HepG2 (cell line): ENCODE measurements around the gene CHST3. TPM values are rescaled to one million over a fixed set of nuclear protein-coding genes. Genes with fewer than 3 reads are reported as not detected.

Experiments
- CBX5 ChIP-seq: sonication (generic); formaldehyde crosslinking; IDR thresholded peaks from 2 replicates; pipeline ENCODE4 v1.4.0; 2020; ENCODE audit warnings: missing genetic modification reagents, borderline replicate concordance
- CENPT ChIP-seq: sonication (generic); formaldehyde crosslinking; IDR thresholded peaks from 2 replicates; pipeline ENCODE4 v1.8.0; 2022; ENCODE audit warnings: low read depth, mild to moderate bottlenecking, moderate library complexity, missing genetic modification reagents
- DDIT3 ChIP-seq: sonication (generic); formaldehyde crosslinking; IDR thresholded peaks from 2 replicates; pipeline ENCODE4 v1.4.0; 2020; ENCODE audit warnings: mild to moderate bottlenecking, missing genetic modification reagents
- EP300 ChIP-seq, 3 experiments: sonication (generic) in 1 of 3; formaldehyde crosslinking in 1 of 3; IDR thresholded peaks; 2 replicates each; pipeline versions ENCODE4 v1.5.1 to v1.6.1; 2011 to 2020; ENCODE audit warnings: low read depth in 2 of 3, low read length in 2 of 3, borderline replicate concordance in 1 of 3, improper control_type of control experiment in 1 of 3, mild to moderate bottlenecking in 1 of 3, missing genetic modification reagents in 1 of 3, moderate library complexity in 1 of 3
- GABPB1 ChIP-seq: IDR thresholded peaks from 2 replicates; pipeline ENCODE4 v1.6.1; 2016; ENCODE audit warnings: mild to moderate bottlenecking, missing genetic modification reagents, moderate library complexity, missing compliant biosample characterization
- KDM2A ChIP-seq: sonication (generic); formaldehyde crosslinking; IDR thresholded peaks from 2 replicates; pipeline ENCODE4 v1.4.0; 2020; ENCODE audit warnings: low read depth, missing genetic modification reagents, borderline replicate concordance
- KLF6 ChIP-seq: IDR thresholded peaks from 2 replicates; pipeline ENCODE4 v1.8.0; 2016; ENCODE audit warnings: missing biosample characterization, missing genetic modification reagents
- KLF9 ChIP-seq: IDR thresholded peaks from 2 replicates; pipeline ENCODE4 v1.6.1; 2016; ENCODE audit warnings: low read depth
- MBNL3 ChIP-seq: fragments of 250-450 bp; sonication (Bioruptor Pico); conservative IDR thresholded peaks from 2 replicates; pipeline ENCODE4 v1.8.0; 2022; ENCODE audit warnings: mild to moderate bottlenecking, inconsistent platforms
- NCOA2 ChIP-seq: sonication (generic); formaldehyde crosslinking; IDR thresholded peaks from 2 replicates; pipeline ENCODE4 v1.8.0; 2022; ENCODE audit warnings: inconsistent platforms
- PAF1 ChIP-seq: IDR thresholded peaks from 2 replicates; pipeline ENCODE4 v1.6.1; 2016; ENCODE audit warnings: missing genetic modification reagents, missing compliant biosample characterization
- PATZ1 ChIP-seq: sonication (generic); formaldehyde crosslinking; IDR thresholded peaks from 2 replicates; pipeline ENCODE4 v1.4.0; 2020; ENCODE audit warnings: missing genetic modification reagents
- PPARG ChIP-seq: conservative IDR thresholded peaks from 2 replicates; pipeline ENCODE4 v1.6.1; 2016; ENCODE audit warnings: missing biosample characterization, missing genetic modification reagents
- TCF12 ChIP-seq, 2 experiments: fragments of 450-650 bp in 1 of 2; sonication (generic) in 1 of 2; formaldehyde crosslinking in 1 of 2; IDR thresholded peaks; 2 replicates each; pipeline versions ENCODE4 v1.6.1 to v1.8.0; 2017 to 2022; ENCODE audit warnings: antibody characterized with exemption in 1 of 2, mild to moderate bottlenecking in 1 of 2, missing genetic modification reagents in 1 of 2, moderate library complexity in 1 of 2
- YY1 ChIP-seq: IDR thresholded peaks from 2 replicates; pipeline ENCODE4 v1.6.1; 2011; ENCODE audit warnings: low read length, low read depth, moderate library complexity, mild to moderate bottlenecking; ENCODE audit not compliant: insufficient read depth, insufficient replicate concordance
- ZBTB20 ChIP-seq: sonication (generic); formaldehyde crosslinking; IDR thresholded peaks from 2 replicates; pipeline ENCODE4 v1.8.1; 2023; ENCODE audit warnings: missing genetic modification reagents, low read depth, mild to moderate bottlenecking, borderline replicate concordance
- ZNF205 ChIP-seq: IDR thresholded peaks from 2 replicates; pipeline ENCODE4 v1.6.1; 2018; ENCODE audit warnings: missing biosample characterization, missing genetic modification reagents
- ZNF710 ChIP-seq: sonication (generic); formaldehyde crosslinking; IDR thresholded peaks from 2 replicates; pipeline ENCODE4 v1.5.0; 2020; ENCODE audit warnings: mild to moderate bottlenecking, missing genetic modification reagents, borderline replicate concordance
- polyA plus RNA-seq, 8 experiments: library from polyadenylated mRNA; depleted of rRNA in 3 of 8; stranded (reverse) in 7 of 8; unstranded in 1 of 8; fragments of >200 nt; fragmentation: Illumina TruSeq in 4 of 8; extraction: Trizol in 4 of 8; gene quantifications; 2 replicates each; pipeline versions ENCODE4 v1.2.1 to v1.2.3, GENCODE V29; 2011 to 2016; ENCODE audit warnings: low read depth in 4 of 8, missing spikeins in 1 of 8, mixed read lengths in 1 of 8; ENCODE audit not compliant: insufficient read depth in 1 of 8
- total RNA-seq, 5 experiments: library from RNA; depleted of rRNA; stranded (reverse); fragments of >200 nt; fragmentation: Illumina TruSeq; extraction: Trizol; gene quantifications; 2 replicates each; pipeline ENCODE4 v1.2.3, GENCODE V29; 2016; ENCODE audit warnings: low read depth in 1 of 5
- TF ChIP-seq, protein P1 (sequence below): sonication (generic); formaldehyde crosslinking; conservative IDR thresholded peaks from 2 replicates; pipeline ENCODE4 v1.4.0; 2020; ENCODE audit warnings: mild to moderate bottlenecking, missing genetic modification reagents, moderate library complexity

The CHST3 gene
- total and polyA plus RNA-seq, 2 of the 13 experiments (the other 11 are each of a cell fraction or from before 2014, with no cell fraction given), result 7.2 to 18.7 TPM

DNA sequence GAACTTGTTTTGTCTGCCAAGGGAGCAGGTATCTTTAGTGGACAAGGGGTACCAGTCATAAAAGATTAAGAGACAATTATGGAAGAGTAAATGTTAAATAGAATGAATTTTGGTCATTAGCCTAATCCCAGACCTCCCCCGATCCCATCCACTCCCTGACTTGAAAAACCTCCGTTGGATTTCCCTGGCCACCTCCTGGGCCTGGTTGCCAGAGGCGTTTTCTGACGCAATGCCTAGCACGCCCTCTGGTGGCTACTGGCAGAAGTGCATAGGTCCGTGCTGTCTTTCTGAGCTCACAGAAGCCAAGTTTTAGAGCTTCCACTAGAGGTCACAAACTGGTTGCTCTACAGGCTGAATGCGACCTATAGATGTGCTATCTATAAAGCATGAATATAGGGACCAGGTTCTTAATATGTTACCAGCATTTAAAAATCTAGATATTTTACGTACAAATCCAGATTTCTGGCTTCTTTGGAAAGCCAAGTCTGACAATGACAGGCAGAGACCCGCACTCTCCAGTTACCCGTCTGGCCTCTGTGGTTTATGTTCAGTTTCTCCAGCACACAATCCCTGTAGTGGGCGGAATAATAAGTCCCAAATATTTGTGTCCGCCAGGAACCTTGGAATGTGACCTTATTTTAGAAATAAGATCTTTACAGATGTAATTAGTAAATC, 84.4 kb downstream of the CHST3 start (continued):
- TF ChIP-seq MBNL3 (CRISPR knock-in tag), result no peak
- no peak for TF ChIP-seq TCF12 (IDR thresholded peaks at IDR 0.05)
- no peak for TF ChIP-seq TCF12 (CRISPR knock-in tag; IDR thresholded peaks at IDR 0.05)
- 0 out of 2 replicates have a peak, but pooled peaks have one; percentile 63 for TF ChIP-seq KLF9 (CRISPR knock-in tag)
- no peak for TF ChIP-seq DDIT3 (CRISPR knock-in tag)
- TF ChIP-seq NCOA2, result 0 out of 2 replicates have a peak, but pooled peaks have one; percentile 20
- peak; percentile 70 for TF ChIP-seq YY1
- peak; percentile 21; the same call in 1 of the 2 replicates for TF ChIP-seq GABPB1 (CRISPR knock-in tag)
- TF ChIP-seq EP300 (IDR thresholded peaks at IDR 0.05; ENCODE audit: low read depth in 2 of 2, low read length in 2 of 2), result 0 out of 4 replicates have a peak, but pooled peaks of 1 of the 2 experiments have one; percentile 20
- TF ChIP-seq EP300 (CRISPR knock-in tag; IDR thresholded peaks at IDR 0.05; ENCODE audit: borderline replicate concordance), result no peak
- no peak for TF ChIP-seq CENPT (CRISPR knock-in tag)
- TF ChIP-seq, protein P1, sequence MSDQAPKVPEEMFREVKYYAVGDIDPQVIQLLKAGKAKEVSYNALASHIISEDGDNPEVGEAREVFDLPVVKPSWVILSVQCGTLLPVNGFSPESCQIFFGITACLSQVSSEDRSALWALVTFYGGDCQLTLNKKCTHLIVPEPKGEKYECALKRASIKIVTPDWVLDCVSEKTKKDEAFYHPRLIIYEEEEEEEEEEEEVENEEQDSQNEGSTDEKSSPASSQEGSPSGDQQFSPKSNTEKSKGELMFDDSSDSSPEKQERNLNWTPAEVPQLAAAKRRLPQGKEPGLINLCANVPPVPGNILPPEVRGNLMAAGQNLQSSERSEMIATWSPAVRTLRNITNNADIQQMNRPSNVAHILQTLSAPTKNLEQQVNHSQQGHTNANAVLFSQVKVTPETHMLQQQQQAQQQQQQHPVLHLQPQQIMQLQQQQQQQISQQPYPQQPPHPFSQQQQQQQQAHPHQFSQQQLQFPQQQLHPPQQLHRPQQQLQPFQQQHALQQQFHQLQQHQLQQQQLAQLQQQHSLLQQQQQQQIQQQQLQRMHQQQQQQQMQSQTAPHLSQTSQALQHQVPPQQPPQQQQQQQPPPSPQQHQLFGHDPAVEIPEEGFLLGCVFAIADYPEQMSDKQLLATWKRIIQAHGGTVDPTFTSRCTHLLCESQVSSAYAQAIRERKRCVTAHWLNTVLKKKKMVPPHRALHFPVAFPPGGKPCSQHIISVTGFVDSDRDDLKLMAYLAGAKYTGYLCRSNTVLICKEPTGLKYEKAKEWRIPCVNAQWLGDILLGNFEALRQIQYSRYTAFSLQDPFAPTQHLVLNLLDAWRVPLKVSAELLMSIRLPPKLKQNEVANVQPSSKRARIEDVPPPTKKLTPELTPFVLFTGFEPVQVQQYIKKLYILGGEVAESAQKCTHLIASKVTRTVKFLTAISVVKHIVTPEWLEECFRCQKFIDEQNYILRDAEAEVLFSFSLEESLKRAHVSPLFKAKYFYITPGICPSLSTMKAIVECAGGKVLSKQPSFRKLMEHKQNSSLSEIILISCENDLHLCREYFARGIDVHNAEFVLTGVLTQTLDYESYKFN (CRISPR knock-in tag), result 0 out of 2 replicates have a peak, but pooled peaks have one; percentile 18
- TF ChIP-seq PAF1 (CRISPR knock-in tag), result no peak
- peak; percentile 68; the same call in 1 of the 2 replicates for TF ChIP-seq CBX5 (CRISPR knock-in tag)
- peak; percentile 69; the same call in 1 of the 2 replicates for TF ChIP-seq KDM2A (CRISPR knock-in tag)
- TF ChIP-seq ZNF710 (CRISPR knock-in tag), result peak; percentile 53; the same call in 1 of the 2 replicates
- TF ChIP-seq ZBTB20 (CRISPR knock-in tag), result peak; percentile 78; the same call in 1 of the 2 replicates
- 0 out of 2 replicates have a peak, but pooled peaks have one; percentile 30 for TF ChIP-seq ZNF205
- TF ChIP-seq KLF6, result peak; percentile 68; the same call in 1 of the 2 replicates
- TF ChIP-seq PATZ1 (CRISPR knock-in tag), result peak; percentile 54
- peak; percentile 55; the same call in 1 of the 2 replicates for TF ChIP-seq PPARG (CRISPR knock-in tag)
